NCI-H510A (cell line): ENCODE data around the gene VEGFB.
A peak's percentile ranks its signal among the peaks of the same experiment; 100 is the strongest.

ENCODE experiments used
- DNase-seq: peaks from one replicate; lab custom pipeline; 2025; lab: John Stamatoyannopoulos, UW

VEGFB gene

DNA sequence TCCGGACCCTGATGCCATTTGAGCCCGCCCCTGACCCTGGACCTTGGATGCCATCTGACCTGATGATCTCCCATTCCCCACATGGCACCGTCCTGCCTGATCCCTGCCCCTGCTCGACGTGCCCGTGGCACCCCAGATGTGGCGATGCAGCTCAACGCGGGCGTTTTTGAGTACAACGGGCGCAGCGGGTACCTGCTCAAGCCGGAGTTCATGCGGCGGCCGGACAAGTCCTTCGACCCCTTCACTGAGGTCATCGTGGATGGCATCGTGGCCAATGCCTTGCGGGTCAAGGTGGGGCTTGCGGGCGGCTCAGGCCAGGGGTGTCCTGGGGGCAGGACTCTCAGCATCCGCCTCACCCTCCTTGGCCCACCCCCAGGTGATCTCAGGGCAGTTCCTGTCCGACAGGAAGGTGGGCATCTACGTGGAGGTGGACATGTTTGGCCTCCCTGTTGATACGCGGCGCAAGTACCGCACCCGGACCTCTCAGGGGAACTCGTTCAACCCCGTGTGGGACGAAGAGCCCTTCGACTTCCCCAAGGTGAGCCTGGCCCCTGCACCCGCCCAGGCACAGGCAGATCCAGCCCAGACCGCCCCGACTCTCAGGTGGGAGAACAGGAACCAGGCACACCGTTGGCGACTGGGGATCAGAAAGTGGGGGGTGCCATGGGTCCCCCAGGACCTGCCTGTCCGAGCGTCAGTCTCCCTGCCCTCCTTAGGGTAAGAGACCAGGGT, 28.1 kb downstream of the VEGFB start:
- DNase-seq = no peak

DNA sequence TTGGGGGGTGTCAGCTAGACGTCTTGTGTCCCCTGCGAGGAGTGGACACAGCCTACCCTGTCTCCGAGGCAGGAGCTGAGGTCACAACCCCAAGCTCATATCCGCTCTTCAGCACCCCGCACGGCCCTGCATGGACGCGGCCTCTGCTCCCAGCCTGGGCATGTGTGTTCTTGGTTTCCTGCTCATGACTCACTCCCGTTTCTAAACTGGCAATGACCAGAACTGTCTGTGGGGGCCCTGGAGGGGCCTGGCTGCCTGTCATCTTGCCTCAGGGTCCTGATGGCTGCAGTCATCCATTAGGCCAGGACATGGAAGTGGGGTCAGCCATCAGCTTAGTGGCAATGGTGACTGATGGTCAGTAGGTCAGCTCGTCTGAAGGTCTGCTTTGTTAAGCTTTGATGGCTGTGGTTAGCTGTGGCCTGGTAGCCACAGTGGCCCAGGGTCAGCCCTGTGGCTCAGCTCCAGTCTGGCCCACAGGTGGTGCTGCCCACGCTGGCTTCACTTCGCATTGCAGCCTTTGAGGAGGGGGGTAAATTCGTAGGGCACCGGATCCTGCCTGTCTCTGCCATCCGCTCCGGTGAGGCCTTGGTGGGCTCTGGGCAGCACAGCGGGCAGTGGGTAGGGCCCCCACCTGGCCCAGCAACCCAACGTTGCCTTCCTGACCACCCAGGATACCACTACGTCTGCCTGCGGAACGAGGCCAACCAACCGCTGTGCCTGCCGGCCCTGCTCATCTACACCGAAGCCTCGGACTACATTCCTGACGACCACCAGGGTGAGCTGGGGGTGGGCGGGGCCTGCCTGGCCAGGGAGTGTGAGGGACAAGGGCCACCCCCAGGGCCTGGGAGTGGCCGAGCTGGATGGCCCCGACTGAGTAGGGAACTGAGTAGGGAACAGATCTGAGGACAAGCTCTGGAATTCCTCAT, 28.9 kb downstream of the VEGFB start:
- DNase-seq = no peak

DNA sequence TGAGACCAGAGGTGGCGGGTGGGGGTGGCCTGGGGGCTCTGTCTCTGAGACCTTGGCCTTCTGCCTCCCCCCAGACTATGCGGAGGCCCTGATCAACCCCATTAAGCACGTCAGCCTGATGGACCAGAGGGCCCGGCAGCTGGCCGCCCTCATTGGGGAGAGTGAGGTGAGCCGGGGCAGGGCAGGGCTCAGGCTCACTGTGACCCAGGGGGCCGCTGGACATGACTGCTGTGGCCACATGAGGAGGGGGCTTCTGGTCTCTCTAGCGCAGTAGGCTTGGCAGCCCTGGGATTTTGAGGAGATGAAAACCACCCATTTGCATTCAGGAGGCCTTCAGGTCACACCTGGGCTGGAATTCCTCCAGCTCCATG, 29.5 kb downstream of the VEGFB start:
- no peak for DNase-seq

DNA sequence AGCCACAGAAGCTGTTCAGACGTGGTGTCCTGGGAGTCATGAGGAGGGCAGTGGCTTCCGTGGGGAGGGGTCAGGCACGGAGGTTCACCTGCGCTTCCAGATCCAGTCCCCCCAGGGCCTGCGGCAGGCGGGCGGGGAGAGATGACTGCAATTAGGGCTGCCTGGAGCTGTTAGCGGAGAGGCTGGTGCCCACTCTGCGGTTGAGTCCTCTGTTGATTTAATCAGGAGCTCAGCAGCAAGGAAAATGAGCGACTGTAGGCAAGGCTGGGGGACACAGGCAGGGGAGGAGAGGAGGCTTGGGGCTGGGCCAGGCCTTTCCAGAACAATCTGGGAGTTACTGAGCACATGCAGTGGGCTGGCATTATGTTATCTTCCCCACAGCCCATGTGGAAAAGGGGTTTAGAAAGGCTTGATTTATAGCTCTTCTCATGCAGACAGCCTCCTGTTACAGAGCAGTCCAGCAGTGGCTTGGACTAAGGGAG, 30.0 kb downstream of the VEGFB start:
- DNase-seq = no peak

DNA sequence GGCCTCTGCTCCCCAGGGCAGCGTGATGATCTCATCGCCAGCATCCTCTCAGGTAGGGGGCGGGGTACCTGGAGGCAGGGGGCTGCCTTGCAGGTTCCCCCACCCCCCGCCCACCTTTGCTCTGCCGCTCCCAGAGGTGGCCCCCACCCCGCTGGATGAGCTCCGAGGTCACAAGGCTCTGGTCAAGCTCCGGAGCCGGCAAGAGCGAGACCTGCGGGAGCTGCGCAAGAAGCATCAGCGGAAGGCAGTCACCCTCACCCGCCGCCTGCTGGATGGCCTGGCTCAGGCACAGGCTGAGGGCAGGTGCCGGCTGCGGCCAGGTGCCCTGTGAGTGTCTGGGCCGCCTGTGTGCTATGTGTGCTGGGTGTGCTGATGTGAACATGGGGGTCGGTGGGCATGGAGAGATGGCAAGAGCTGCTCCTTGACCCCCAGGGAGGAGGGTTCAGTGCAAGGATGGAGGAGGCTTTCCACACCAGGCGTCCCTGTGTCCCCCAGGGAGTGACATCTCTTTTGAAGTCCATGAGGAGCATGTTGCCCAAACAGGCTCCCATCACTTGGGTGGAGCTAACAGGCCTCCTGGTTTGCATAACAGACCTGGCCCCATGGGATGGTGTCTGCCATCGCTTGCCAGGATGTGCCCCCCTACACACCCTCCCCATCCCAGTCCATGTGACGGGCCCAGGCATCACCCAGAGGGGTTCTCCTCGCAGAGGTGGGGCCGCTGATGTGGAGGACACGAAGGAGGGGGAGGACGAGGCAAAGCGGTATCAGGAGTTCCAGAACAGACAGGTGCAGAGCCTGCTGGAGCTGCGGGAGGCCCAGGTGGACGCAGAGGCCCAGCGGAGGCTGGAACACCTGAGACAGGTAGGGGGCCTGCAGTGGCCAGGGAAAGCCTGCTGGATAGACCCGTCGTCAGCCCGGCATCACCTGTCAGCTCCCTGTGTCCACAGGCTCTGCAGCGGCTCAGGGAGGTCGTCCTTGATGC, 31.1 kb downstream of the VEGFB start:
- DNase-seq = no peak

DNA sequence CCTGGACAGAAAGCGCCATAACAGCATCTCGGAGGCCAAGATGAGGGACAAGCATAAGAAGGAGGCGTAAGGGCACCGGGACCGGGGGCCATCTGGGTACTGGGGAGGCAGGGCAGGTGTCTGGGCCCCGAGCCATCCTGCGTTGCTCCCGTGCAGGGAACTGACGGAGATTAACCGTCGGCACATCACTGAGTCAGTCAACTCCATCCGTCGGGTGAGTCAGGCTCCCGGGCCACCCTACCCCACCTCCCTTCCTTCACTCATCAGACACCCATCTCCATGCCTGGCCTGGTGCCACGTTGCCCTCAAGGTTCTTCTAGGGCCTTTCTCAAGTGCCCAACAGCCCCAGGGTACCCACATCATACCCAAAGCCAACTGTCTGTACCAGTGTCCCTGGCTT, 32.0 kb downstream of the VEGFB start:
- no peak for DNase-seq

DNA sequence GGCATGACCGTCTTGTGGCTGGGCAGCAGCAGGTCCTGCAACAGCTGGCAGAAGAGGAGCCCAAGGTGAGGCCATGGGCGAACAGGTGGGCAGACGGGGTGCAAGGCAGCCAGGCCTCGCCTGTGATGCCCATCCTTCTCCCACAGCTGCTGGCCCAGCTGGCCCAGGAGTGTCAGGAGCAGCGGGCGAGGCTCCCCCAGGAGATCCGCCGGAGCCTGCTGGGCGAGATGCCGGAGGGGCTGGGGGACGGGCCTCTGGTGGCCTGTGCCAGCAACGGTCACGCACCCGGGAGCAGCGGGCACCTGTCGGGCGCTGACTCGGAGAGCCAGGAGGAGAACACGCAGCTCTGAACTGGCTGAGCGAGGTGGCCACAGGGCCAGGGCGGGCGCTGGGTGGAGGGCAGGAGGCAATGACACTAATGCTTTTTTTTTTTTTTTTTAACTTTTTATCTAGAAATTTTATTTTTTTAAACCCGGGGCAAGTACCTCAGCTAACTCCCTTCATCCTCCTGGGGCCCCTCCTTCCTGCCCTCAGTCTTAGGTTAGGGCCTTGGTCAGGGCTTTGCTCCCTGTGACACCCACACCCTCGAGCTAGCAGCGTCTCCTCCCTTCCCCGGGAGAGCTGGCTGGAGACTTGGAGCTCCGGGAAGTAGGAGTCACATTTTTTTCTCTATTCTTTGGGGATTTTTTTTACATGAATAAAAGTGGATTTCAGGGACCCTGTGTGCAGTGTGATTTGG, 33.0 kb downstream of the VEGFB start:
- DNase-seq = no peak

DNA sequence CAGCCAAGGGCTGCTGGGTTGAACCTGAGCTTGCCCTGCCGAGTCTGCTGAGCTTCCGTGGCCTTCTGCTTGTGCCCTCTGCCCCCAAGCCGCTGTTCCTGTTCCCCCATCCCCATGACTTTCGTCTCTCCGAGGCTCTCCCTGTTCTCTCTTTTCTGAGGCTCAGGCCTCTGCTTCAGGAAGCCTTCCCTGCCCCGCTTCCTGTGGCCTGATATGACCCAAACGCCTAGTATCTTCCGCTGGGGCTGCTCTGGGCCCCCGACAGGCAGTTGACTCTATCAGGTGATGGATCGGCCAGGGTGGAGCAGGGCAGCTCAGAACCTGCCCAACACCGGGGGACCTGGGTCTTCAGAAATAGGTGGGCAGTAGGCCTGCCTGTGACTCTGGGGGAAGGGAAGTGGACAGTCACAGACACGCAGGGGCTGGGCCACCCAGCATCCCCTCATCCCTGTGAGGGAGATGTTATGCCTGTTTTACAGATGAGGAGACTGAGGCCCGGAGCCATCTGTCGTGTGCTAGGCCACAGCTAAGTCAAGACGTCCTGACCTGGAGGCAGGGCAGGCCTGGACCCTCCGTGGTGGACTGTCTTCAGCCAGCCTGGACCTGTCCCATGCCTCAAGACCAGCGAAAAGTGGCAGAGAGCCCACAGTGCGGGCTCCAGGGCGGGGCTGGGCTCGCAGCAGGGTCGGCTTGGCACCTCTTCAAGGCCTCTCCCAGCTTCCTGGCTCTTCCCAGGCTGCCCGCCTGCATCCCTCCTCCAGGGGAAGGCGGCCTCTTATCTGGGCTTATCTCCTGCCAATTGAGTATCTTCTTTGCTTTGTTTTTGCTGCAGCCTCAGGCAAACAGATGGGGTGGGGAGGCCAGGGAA, 33.9 kb downstream of the VEGFB start:
- no peak for DNase-seq

DNA sequence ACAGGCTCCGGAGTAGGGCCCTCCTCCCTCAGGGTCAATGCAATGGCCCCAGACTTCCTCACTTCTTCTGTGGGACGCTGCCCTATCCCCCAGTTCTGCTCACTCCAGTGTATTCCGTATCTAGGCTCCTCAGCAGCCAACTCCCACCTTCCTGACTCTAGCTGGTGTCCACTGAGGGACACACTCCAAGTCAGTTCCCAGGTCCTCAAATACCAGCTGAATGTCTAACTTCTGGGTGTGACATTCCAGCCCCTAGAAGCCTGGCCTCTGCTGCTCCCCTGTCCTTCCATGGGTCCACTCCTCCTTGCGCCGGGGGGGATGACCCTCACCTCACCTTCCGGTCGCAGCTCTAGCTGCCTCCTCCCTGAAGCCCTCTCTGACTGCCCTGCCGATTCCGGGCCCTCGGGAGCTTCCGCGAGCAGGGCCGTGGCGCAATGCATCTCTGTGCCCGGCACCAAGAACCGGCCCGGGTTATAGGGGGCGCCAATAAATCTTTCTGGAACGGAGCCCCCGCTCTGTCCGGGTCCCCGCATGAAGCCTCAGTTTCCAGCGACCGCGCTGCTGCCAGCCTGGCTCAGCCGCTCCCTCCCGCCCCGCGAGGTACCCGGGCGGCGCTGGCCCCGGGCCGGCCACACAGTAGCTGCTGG, 34.6 kb downstream of the VEGFB start:
- DNase-seq = no peak

DNA sequence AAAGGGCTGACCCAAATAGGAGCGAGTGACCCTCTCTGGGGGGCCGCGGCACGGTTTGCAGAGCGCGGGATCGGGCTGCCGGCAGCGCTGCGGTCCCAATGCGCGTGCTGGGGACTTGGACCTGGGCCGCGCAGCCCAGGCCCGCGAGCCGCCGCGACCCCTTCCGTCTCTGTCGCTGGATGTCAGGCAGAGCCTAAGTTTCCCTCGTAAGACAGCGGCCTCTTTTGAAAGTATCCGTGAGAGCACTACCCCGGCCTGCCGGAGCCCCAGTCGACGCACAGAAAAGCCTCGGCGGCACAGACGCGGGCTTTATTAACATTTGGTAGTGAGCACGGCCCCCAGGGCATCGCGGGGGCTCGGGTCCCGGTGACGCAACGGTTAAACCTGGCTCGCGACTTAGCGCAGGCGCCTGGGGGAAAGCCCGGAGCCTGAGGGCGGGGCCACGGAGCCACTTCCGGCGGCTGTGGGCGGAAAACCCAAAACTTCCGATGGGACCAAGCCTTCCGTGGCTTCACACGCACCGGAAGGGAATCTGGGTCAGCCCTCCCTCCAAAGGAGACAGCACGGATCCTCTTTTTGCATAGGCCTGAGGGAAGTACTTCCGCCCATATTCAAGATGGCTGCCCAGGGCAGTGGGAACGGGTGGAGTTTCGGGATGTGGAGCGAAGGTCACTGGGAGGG, 35.3 kb downstream of the VEGFB start:
- peak; percentile 99 for DNase-seq

DNA sequence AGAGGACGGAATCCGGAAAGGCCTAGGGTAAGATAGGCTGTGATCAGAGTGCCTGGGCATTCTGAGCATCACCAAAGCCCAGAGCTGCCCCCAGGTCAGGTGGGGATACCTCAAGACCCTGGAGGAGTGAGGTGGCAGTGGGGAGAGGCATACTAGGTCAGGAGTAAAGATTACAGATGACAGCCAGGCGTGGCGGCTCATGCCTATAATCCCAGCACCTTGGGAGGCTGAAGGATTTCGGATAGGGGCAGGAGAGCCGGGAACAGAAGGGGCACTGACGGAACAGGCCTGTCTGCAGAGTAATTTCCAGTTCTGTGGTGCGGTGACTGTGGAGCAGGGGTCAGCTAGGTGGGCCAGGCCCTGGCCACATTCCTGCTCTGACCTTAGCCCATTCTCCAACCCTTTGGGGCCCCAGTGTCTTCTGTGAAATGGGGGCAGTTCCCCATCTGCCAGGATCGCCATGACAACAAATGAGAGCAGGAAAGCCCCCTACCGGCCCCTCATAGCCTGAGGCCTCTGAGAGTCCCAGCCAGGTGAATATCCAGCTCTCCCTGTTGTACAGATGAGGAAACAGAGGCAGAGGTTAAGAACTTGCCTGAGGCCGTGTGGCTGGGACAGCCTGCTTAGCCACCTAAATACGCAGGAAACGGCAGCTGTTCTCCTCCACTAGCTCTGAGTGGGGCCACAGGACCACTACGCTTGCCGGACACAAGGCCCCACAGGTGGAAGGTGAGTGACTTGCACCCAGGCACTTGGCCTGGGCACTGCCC, 40.8 kb downstream of the VEGFB start:
- DNase-seq = no peak

DNA sequence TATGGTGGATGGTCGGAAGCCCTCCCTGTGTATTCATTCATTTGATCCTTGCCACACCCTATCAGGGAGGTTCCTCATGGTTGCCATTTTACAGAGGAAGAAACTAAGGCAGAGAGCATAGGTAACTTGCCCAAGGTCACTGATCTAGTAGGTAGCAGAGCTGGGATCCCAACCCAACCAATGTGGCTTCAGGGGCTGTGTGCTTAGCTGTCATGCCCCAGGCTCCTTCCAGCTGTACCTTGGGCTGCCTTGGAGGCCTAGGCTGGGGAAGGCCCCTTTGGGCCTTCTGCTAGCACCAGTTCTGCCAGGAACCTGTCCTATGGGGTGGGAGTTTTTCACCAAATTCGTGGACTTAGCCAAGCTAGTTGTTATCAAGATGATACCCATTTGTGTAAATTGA, 41.5 kb downstream of the VEGFB start:
- no peak for DNase-seq

DNA sequence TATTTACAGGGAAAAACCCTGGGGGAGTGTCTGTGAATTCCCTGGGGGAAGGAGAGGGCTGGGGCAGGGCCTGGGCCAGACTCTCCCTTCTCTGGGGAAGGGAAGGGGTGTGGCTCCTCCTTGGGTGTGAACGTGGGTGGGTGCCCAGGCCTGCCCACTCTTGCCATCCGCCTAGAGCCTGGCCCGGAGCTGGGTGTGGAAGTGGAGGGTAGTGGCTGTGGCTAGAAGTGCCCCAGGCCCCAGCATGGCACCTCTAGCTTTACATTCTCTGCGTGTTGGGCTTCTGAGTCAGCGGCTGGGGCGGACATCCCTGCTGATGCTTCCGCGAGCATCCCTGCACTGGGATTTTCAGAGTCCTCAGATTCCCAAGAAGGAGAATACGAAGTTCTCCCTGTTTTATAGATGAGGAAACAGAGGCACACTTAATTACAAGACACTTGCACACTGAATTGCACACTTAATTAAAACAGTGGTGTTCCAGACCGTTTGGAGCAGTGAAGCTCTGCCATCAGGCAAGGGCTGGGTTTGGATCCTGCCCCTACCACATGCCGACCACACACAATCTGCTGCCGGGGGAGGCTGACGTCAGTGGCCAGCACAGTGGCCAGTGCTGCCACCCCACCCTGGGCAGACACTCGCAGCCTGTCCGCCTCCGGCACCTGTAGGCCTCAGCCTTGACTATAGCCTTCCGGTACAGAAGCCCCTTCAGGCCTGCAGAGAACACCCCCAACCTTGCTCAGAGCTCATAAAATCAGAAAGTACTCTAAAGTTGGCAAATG, 42.5 kb downstream of the VEGFB start:
- no peak for DNase-seq

DNA sequence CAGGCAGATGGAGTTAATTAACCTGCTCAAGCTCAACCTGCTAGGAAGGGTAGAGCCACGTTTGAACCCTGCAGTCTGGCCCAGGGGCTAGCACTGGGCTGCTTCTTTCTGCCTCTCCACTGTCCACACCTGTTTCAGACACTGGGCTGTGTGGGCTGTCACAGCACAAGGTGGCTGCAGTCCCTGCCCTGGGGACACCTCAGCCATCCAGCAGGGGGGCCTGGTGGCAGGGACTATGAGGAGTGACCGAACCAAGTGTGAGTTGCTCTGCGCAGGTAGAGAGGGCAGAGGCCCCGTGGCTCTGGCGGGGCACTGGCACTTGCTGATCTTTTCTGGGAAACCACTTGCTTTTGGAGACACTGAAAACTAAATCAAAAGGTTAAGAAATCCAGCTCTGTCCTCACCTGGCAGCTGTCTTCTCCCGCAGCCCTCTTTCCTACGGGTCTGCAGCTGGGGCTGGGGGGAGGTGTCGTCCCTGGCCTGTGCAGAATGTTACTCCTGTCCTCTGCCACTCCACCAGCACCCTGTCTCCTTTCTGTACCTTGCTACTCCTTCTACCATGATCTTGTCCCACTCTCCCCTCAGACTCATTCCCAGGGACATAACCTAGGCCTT, 44.3 kb downstream of the VEGFB start:
- DNase-seq = no peak

DNA sequence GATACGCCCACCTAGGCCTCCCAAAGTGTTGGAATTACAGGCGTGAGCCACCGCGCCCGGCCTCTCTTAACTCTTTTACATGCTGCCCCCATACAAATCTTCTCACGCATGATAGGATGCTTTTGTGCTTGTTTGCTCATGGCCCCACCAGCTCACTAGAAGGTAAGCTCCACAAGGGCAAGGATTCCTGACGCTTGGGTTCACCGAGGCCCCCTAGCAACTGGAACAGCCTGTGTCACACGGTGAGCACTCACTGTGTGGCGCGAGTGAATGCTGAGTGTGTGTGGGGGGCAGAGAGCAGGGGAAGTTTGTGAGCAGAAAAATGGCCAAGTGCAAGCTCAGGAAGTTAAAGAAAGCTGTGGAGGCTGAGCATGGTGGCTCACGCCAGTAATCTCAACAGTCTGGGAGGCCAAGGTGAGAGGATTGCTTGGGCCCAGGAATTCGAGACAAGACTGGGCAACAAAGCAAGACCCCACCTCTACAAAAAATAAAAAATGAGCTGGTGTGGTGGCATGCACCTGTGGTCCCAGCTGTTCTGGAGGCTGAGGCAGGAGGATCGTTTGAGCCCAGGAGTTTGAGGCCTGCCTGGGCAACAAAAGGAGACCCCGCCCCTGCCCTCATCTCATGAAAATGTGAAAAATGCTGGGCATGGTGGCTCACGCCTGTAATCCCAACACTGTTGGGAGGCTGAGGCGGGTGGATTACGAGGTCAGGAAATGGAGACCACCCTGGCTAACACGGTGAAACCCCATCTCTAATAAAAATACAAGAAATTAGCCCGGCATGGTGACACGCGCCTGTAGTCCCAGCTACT, 47.8 kb downstream of the VEGFB start:
- no peak for DNase-seq

DNA sequence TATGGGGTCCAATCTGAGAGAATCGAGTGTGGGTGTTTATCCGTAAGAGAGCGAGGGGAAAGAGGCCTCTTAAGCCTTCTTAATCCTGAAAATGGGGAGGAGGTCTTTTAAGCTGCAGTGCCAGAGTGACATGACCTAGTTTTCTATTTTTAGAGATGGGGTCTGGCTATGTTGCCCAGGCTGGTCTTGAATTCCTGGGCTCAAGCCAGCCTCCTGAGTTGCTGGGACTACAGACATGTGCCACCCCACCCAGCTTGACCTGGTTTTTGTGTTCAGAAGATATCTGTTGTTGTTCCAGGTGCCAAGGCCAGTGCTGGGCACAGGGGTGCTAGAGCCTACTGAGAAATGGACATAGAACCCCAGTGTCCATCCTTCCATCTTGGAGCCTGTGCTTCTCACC, 48.7 kb downstream of the VEGFB start:
- no peak for DNase-seq
